GM19463 (cell line): ENCODE measurements around the gene SALL2.

Source experiments
- ATAC-seq: cut with Tn5 transposase; IDR thresholded peaks from one replicate; pipeline ENCODE4 v1.9.1; 2021; ENCODE audit warnings: mild to moderate bottlenecking, moderate library complexity; ENCODE audit not compliant: unreplicated experiment

The SALL2 gene

DNA sequence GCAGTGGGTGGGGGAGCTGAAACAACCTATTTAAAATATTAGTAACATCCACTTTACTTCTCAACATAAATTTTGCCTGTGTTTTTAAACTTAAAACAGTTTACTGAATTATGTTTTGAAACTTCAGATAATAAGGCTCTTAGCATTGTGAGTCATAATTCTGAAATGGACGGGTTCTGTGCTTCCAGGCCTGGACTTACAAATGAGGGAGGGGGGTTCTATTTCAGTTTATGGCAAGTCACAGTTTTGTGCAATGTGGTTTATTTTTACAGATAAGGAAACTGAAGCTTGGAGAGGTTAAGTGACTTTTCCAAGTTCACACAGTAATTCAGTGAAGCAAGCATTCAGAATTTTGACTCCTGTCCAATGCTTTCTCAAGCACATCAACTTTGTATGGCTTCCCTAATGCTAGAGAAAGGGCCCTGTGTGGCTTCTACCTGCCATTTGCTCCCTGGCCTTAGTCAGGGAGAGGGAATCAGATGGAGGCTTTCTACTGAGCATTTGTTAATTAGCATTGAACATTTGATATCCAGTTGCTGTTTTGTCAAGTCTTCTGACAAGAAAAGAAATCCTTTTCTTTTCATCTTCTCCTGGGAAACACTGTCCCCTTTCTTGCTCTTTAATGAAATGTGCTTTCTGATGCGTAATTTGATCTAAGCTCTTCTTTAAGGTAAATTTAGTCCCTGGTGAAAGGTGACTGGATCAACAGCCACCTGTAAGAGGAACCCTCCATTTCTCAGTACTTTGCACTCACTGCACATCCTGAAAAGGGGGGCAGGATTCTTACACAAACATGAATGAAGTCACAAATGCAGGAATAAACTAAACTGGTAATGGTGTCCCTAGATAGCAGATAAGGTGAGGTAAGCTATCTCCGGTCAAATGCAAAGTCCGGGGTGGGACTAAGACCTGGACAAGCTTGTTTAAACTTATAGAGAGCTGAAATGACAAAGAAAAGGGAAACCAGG, 2.5 kb upstream of the SALL2 start:
- ATAC-seq: no peak

DNA sequence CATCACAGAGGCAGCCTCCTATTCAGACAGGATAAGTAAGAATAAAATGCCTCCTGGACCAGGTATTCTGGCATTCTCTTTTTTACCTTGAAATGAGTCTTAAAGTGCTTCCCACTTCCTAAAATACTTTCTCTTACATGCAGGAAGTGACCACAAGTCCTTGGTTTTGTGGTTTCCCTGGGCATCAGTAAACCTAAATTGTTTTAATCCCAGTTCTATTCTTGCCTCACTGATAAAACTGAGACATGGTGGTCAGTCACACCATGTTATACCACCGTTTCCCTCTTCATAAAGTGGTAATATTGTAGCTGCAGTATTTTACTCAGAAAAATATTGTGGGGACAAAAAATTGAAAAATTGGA, 1.2 kb upstream of the SALL2 start:
- ATAC-seq: no peak

DNA sequence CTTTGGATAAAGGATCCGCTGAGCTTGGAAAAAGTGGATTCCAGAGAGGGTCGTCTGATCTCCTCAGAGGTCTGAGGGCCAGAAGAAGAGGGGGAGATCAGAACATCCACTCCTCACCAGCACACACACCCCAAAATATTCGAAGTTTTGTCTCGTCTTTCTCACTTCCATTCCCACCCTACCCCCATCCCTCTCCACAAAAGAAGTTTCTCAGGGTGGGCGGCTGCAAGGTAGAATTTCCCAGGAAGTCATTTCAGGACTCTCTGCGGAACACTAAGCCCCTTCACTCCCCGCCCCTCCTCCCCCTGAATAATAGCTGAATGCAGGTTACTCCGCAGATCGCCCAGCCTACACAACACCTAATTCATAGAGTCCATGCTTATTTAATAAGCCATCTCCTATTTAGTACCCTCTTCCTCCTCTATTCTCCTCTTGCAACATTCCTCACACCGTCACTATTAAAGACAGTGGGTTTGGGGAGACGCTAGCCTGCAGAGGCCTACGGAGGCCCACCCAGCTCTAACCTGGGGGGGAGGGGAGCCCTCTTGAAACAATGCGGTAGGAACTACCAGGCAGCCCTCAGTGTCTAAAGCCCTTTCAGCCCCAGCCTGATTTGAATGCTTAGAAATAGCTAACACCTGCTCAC, 649 bp upstream of the SALL2 start:
- ATAC-seq: no peak

DNA sequence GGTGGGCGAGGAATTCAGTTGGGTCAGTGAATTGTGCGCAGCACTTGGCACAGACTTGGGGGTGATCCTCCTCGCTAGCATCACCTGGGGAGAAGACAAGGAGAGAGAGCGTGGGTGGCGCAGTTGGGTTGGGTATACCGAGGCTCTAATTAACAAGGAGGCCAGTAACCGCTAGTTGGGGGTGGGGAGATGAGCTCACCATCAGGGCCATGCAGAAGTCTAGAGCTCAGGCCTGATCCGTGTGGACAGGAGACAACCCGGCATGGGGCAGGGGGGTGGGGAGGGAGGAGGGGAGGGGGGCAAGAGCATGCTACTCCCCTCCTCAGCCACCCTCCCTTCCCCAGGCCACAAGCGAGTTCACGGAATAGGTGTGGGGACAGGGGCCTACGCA, 580 bp downstream of the SALL2 start:
- ATAC-seq: no peak

DNA sequence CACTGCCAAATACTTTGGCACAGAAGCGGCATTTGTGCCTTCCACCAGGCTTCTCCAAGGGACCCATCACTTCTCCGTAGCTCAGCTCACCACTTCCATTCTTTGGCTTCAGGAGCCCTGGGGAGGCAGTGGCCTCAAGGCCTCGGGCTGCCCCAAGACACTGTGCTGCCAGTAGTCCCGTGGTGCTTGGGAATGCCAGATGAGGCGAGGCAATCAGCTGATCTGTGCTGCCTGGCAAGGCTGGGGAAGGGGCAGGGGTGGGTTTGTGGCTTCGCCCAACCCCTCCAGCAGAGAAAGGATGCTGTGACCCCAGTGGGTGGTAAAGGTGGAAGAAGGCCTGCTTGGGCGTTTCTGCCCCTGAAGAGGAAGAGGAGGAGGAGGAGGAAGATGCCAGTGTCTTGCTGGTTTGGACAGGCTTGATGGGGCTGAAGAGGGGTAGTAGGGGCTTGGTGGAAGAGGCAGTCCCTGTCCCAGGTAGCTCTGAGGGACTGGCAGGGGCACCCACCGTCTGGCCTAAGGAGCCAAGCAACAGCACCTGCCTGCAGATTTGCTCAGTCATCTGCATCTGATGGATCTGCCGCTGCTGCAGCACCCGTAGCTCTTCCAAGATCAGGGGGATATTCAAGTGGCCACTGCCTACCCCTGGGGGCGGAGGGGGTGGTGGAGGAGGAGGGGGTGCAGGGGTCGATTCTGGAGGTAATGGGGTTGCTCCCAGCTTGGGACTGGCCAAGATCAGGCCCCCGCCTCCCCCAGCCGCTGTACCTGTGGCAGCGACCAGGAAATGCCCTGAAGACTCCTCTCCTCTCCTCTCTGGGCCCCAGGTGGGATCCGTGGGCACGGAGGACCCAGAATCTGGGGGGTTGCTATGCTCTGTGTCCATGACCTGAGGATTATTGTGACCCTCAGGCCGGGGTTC, 1.3 kb downstream of the SALL2 start:
- no peak for ATAC-seq

DNA sequence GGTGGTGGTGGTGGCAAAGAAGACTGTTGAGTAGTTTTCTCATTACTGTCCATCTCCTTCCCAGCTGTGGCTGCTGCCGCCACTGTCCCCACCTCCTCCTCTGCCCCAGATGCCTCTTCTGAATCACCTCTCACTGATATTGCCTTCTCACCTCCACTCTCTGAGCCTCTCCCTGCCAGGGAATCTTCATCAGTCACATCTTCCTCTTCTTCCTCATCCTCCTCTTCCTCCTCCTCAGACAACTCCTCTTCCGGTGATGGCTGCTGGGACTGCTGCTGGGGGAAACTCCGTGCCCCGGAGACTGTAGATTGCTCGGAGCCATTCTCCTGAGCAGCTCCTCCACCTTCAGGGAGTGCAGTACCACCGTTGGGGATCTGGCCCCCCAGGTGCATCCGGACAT, 2.9 kb downstream of the SALL2 start:
- ATAC-seq: no peak

DNA sequence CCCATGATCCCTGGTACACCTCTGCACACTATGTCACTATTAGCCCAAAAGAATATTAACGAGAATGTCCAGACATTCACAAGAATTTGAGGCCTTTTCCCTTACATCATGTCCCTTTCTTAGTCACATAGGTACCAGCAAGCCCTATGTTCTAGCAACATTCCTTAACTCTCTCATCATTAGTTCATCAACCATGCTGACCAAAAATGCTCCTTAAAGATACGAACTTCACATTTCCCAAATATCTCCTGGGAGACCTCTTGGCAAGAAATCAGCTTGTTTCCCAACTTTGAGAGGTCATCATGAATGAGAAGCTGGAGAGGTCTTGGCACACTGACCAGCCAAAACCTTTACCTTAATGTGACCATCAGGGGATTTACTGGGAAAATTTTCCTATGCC, 4.6 kb downstream of the SALL2 start:
- no peak for ATAC-seq

DNA sequence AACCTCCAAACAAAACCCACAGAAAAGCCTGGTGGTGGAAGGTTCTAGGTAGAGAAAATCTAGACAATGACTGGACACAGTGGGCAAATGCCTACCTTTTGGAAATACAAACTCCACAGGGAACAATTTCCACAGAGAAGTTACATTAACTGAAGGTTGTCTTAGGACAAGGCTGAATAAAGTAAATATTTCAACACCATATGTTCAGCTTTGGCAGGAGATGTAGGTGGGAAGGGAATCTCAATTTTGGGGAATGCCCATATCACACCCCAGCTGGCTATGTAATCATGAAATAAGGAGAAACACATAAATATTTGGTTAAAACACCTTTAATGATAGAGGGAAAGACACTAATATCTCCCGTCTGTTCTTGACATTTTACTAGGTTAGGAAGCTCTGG, 5.4 kb downstream of the SALL2 start:
- ATAC-seq: no peak

DNA sequence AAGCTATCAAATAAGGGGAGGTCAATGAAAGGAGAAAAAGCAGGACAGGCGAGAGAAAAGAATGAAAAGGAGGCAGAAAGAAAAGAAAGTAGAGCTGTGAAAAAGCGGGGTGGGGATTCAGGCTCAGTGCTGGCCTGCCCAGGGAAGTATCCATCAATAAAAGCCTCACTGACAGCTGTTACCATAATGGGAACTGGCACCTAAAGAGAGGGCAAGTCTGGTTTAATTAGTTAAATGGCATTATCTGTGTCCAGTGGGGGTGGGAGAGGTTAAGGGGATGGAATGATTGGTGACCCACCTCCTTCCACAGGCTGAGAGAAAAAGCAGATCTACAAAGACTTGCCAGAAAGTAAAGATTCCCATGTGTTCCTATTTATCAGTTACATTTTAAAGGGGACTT, 7.4 kb downstream of the SALL2 start:
- ATAC-seq: no peak

DNA sequence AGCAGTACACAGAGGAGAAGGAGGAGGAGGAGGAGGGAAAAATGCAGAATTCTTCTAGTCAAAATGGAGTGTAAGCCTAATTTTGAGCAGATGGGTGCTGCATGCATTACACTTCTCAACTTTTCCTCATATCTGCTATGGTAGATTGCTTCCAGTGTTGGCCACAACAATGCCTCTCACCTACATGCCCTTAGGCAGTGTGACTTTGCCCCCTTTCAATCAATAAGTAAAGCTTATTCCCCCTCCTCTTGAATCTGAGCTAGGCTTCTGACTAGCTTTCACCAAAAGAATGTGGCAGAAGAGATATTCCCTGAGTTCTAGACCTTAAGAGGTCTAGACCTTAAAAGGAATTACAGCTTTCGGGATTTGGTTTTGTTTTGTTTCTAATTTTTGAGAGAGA, 11.8 kb downstream of the SALL2 start:
- ATAC-seq: no peak

DNA sequence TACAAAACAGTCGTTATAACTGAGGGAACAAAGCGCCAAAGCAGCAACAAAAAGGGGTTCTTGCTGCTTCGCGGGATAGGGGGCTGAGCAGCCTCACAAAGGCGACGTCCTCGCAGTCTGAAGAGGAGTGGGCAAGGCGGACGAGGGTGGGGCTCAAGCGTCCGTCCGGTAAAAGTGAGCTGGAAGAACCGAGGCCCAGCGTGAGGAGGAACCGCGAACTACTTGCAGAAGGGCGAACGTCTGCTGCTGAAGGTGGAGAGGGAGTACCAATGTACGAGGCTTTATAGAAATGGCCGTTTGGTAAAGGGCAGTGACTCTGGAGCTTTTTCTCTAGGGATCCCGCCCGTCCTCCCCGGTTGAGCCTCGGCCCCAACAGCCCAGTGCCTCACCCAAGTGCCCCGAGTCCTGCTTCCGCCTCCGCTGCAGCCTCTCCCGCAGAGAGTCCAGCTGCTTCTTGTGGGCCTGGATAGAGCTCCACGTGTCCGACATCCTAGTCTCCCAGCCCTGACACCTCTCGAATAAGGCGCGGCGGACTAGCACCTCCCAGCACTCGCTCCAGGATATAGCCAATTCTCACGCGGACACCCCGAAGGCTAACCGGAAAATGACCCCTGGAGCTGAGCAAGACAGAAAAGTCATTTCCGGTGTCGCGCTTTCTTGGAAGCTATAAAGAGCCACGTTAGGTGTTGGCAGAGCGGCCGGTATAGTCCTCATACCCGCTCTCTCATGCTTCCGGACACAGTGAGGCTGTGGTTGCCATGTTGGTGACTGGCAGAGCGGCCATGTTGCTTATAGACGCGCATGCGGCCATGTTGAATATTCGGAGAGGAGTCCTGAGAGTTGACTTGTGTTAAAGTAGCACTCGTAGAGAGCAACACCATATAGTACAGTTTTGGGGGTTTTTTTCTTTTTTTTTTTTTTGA, 15.2 kb downstream of the SALL2 start, which contains the start of gene METTL3:
TSS of gene METTL3 (minus strand) at position 606 of the 923 bp plus-strand sequence. CDS start at position 489, 117 bp downstream.
- ATAC-seq: peak; percentile 97

DNA sequence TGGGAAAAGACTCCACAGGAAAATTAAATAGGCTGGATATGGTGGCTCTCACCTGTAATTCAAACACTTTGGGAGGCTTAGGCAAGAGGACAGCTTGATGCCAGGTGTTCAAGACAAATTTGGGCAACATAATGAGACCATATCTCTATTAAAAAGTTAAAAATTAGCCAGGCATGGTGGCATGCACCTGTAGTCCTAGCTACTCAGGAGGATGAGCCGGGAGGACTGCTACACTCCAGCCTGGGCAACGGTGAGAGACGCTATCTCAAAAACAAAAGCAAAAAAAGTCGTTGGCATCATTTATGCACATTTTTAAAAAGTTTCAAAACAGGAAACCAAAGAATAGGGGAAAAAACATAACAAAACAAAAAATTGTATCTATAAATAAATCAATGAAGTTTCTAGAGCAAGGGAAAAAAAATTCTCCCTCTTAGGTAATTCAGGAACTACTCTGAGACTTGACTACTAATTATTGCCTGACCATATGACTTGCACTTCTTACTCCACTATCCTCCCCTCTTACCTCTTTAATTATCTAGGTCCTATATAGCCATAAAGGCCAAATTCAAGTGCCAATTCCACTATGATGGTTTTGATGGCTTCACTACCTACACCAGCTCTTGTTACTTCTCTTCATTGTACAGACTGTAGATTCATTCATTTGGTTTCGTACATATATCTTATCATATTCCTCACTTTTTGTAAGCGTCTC, 16.6 kb downstream of the SALL2 start:
- ATAC-seq: no peak

DNA sequence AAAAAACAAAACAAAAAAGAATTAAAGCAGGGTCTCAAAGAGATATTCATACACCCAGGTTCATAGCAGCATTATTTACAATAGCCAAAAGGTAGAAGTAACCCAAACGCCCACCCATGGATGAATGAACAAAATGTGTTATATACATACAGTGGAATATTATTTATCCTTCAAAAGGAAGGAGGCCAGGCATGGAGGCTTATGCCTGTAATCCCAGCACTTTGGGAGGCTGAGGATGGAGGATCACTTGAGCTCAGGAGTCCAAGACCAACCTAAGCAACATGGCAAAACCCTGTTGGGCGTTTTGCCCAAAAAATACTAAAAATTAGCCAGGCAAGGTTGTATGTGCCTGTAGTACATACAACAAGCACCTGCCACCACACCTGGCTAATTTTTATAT, 19.6 kb downstream of the SALL2 start:
- ATAC-seq: no peak

DNA sequence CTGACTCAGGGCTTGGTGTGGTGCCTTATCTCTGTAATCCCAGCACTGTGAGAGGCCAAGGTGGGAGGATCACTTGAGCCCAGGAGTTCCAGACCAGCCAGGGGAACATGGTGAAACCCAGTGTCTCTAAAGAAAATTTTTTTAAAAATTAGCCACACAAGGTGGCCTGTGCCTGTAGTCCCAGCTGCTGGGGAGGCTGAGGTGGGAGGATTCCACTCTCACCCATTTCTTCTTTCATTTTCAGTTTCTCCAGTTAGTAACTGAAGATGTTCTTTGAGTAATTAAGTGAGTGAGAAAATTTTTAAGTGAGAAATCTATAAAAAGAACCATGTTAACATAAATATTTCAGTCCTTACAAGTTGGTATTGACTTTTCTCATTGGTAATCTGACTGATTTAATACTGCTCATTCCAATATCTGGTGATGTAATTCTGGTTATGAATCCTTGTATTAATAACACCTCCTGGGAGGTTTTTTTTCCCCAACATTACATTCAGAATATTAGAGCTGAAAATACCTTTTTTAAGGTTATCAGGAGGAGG, 21.1 kb downstream of the SALL2 start:
- ATAC-seq: peak; percentile 93

DNA sequence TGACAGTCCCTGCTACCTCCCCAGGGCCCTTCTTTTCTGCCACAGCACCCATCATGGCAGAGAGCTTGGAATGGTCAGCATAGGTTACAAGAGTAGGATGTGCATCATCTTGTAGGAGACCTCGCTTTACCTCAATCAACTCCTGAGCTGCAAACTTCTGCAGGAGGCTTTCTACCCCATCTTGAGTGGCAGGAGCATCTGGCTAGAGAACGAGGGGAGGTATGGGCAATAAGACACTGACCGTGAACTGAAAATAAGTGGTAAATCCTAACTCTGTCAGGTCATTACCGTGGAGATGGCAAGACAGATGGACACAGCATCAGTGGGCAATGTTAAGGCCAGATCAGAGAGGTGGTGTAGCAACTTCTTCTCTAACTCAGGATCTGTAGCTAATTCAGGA, 22.8 kb downstream of the SALL2 start:
- ATAC-seq: no peak

DNA sequence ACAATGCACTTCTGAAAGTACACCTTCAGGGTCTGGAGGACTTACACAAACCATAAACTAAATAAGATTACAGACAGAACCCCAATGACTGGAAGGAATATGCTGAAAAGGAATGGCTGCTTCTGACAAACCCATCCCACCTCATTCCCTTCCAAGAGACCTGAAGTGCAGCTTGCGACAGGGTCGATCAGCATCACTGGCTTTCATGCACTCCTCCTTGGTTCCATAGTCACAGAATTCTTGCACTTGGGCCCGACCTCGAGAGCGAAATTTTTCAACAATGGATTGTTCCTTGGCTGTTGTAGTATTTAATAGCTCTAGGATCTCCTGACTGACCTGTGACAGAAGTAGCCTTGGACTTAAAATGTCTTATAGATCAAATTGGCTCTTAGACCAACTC, 24.6 kb downstream of the SALL2 start:
- ATAC-seq: no peak

DNA sequence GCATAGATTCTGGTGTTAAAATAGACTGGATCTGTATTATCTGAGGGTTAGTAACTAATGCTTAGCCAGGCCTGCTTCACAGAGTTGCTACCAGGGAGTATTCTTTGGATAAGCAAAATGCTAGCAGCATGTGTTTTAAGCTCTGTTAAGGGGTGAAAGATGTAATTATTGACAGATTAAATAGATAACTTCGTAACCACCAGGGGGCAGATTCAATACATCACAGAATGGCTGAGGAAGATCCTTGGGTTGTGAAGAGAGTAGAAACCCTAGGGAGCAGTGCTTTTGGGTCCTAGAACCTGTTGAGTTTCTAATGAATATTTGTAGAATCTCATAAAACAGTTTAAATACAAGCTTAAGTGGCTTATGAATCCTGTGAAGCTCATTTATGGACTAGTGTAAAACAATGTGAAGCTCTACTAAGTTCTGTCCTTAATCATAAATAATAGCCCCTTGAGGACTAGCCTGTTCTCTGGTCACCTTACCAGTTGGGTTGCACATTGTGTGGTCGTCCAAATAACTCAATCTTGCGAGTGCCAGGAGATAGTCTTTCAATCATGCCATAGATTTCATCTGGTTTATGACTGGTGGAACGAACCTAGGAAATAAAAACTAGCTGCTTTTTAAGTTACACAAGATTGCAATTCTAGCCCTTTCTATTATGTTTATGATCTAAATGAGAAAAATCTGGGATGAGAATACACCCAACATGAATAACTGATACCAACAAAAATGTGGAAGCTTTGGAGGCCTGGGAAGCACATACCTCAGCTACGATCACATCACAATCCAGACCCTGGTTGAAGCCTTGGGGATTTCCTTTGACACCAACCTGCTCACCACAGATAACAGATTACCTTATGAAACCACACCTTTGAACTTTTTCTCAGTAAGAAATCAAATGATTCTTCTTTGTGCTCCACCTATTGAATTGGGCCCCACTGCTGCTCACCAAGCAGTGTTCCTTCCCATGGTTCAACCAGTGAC, 27.3 kb downstream of the SALL2 start:
- peak; percentile 53 for ATAC-seq

DNA sequence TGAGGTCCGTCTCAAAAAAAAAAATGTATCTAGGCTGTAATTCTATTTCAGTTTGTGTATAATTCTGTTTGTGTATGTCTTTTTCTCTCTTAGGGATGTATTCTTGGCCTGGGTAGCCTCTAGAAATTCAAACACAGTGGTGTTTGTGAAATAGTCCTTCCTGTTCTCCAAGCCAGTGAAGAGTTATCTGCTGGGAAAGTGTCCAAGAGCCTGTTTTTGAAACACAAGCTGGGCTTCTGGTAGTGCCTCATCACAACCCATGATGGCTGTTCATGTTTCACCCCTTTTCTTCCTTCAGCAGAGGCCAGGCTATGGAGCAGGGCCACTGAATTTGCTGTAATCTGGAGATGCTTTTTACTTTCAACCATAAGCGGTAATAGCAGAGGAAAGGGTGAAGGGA, 29.7 kb downstream of the SALL2 start:
- no peak for ATAC-seq
